GM21619 (cell line): ENCODE data around the gene DOLPP1.

Experiments
- ATAC-seq: cut with Tn5 transposase; IDR thresholded peaks from one replicate; pipeline ENCODE4 v1.9.1; 2021; ENCODE audit not compliant: unreplicated experiment

The DOLPP1 gene

DNA sequence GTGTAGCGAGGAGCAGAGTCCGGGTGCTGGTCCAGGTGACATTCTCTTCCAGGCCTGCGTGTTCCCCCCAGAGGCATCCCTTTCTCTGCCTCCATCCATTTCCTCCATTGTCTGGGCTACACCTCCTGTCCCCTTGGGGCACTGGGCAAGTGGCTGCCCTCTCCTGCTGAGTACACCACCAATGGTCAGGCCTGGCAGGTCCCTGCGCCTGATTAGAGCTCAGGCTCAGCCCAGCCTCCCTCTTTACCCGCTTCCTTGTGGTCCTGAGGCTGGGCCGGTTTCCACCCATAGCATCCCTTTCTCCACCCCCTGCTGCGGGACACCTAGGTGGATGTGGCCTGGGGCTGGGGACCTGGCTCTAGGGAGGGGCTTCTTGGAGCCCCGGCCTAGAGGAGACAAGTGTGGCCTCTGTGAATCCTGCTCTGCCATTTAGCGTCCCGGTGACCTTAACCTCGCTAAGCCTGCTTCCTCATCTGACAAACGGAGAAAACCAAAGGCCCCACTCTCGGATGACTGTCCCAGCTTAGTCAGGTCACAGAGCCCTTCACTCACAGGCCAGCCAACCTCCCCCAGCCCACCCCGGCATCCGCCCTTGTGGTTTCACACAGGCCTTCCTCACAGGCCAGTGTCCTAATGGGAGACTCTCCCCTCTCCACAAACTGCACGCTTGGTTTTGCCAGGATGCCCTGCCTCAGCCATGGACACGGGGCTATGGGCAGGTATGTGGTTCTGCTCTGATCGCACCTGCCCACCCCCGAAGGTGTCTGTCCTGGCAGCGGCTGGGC lies 12.9 kb downstream of the DOLPP1 start:
- ATAC-seq, result no peak

DNA sequence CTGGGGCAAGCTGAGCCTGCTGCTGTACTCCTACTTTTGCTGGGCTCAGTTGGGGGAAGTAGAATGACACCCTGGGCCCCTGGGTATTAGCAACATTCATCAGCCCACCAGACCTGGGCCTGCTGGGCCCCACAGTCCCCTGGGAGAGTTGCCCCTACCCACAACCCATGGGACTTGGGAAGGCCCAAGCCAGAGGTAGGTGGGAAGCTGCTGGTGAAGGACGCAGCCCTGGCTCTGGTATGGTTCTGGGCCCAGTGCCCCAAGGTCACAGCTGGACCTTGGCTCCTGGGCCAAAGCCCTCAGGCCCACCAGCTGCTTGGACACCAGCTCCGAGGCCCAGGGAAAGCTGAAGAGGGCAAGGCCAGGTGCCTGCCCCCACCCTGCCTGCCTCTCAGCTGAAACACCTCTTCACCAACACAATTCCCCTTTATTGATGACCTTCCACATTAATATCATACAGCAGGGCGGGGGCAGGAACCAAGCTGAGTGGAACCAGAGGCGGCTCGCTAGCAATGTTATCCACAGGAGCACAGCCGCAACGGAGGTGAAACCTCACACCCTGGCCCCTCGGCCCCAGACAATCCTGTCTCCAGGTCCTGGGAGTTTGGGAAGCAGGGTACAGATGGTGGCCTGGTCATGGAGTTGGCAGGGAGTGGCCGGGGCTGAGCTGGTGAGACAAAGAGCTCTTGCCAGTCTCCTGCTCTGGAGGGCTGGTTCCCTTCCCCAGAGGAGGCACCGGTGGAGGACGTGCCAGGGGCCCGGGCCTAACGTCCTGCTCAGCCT lies 13.7 kb downstream of the DOLPP1 start:
- no peak for ATAC-seq

DNA sequence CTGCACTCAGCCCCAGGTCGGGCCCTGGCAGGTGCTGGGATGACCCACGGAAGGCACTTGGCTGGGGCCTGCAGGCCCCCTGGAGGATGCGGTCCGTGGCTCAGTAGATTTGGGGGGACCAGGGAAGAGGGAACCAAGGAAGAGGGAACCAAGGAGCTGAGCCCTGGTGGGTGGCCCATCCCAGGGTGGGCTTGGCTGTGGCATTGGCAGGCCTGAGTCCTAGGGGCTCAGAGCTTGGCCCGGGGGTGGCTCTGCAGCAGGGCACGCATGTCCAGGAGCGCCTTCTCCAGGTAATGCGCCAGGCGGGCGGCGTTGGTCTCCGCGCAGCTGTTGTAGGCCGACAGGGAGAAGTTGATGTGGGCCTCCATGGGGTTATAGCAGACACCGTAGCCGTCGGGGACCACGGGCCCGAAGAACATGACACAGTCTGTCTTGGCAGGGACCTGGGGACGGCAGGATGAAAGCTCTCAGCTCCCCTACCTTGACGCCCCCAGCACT lies 14.3 kb downstream of the DOLPP1 start:
- no peak for ATAC-seq

DNA sequence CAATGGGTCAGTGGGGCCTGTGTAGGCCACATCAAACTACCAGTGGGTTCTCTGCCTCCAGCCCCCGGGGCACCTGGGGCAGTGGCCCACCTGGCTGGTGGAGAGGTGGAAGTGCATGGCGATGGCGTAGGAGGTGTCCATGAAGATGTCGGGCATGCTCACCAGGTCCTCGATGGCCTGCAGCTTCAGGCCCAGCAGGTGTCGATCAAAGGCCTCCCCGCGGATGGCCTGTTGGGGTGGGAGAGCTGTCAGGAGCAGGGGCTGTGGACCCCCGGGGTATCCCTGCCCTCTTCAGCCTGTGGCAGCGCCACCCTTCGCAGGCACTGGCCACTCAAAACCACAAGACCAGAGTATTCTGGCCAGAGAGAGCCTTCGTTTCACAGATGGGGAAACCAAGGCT lies 15.0 kb downstream of the DOLPP1 start:
- ATAC-seq, result no peak

DNA sequence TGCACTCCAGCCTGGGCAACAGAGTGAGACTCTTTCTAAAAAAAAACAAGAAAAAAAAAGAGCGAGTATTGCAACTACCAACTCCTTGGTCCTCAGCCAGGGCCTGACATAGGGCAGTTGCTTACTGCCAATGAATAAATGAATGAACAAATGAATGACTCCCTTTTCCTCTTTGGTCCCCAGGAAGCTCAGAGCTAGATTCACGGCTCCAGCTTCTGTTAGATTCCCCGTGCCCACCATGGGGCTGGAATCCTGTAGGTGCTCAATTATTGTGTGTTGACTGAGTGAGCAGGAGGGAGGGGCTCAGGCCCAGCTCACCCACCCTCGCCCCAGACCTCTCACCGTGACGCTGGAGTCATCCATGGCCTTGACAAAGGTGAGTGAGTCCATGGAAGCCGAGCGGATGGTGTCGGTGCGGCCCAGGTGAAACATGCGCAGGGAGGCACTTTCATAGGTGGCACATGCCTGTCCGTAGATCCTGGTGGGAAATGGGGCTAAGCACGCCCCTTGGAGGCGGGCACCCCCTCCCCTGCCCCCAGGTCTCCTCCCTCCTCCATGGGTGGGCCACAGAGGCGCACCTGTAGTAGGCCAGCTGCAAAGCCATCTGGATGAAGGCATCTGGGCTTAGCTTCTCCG lies 16.9 kb downstream of the DOLPP1 start:
- no peak for ATAC-seq

DNA sequence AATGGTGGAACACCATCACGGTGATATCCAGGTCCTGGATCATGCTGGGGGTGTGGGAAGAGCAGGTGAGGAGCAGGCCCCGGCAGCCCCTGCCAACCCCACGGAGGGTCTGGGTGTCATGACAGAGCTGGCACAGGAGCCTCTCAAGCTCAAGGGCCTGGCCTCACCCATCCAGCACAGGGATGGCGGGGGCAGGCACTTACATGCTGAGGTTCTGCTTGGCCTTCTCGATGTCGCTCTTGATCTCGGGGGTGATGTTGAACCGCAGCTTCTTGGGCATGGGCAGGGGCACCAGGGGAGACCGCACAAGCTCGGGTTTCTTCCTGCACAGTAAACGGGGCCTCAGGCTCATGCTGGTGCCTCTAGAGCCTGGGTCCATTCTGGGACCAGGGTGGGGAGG lies 17.4 kb downstream of the DOLPP1 start:
- no peak for ATAC-seq

DNA sequence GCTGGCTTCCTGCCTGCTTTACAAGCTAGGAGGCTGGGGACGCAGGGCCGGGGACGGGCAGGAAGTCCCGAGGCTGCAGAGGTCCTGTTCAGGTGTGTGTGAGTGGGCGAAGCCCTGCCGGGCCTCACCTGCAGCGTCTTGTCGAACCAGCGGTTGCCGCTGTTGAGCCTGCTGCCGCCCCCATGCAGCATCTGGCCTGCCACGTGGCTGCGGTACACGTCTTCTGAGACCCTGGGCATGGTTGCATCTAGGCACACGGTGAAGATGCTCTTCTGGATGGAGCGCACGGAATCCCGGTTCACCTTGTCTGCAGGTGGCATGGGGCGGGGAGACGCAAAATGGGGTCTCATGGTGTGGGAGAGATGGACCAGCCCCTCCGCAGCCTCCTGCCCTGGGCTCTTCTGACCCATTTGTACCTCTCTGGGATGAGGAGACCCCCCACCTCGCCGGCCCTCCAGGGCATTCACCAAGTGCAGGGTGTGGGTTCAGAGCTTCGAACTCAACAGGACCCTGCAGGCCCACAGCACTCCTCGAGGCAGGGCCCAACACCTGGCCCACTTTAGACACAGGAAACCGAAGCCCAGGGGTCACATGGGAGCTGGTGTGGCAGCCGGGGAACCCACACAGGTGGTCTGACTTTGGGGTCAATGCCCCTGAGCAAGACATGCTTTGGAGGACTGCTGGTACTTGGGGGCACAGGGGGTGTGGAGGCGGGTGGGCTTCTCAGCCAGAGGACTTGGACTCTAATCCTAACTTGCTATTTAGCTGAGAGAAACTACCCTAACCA lies 19.7 kb downstream of the DOLPP1 start:
- ATAC-seq, result no peak

DNA sequence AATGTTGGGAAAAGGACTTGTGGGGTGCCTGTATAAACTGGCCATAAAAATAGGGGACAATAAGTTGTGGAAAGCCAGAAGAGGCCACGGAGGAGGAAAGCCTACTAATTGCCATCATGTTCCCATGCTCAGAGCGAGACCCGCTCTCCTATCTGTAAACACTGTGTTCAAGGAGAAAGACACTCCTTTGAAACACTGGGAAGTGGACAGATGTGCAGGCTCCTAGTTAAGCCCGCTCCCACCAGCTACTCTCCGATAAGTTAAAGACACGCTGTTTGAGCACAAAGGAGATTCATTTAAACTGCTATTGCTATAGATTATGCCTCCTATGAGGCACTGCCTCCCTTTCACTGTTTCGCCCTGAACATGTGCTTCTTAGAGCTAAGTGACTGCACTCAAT lies 20.4 kb downstream of the DOLPP1 start:
- ATAC-seq, result no peak

DNA sequence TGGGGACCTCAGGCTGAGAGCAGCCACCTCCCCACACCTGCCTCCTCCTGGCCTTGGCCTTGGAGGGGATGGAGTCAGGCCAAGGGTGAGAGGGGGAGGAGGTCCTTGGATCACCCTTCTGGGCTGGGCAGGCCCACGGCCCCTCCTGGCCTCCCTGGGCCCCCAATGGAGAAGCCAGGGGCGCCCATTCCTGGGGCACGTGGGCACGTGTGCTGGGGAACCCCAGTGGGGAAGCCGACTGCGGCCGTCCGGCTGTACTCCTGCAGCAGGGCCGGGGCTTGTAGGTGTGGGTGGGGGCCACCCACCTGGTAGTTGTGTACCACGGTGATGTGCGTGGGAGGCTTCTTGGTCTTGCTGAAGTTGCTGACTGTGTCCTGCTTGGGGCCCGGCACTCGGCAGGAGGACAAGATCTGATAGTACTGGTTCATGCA lies 21.2 kb downstream of the DOLPP1 start:
- no peak for ATAC-seq

DNA sequence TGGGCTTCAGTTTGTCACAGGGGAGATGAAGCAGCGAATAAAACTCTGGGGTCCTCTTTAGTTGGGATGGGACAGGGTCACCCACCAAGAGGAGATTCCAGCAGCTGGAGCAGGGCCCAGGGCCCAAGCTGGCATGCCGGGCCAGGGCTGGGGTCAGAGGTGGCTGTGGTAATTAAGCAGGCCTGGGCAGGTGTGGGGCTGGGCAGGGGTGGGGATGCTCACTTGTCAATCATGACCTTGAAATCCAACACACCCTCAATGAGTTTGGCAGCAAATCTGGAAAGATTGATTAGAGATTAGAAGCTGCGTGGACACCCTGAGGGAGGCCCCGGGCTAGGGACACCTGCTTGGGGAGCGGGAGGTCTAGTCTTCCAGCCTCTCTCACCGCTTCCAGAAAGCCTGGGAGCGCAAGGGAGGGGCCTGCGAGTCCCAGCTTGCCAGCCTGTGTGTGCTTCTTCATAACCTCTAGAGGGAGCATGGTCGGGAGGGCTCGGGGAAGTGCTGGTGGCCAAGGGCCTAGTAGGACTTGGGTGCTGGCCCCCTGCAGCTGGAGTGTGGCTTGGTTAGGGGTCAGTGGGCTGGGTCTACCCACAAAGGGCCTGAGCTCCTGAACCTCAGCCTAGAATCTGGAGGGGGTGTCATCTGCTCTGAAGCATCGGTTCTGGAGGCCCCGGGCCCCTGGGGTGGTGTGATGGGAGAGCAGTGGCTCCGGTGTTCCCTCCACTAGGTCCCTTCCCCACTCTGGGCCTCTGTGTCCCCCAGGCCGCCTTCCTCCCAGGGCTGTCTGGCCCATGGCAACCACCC lies 22.1 kb downstream of the DOLPP1 start:
- no peak for ATAC-seq

DNA sequence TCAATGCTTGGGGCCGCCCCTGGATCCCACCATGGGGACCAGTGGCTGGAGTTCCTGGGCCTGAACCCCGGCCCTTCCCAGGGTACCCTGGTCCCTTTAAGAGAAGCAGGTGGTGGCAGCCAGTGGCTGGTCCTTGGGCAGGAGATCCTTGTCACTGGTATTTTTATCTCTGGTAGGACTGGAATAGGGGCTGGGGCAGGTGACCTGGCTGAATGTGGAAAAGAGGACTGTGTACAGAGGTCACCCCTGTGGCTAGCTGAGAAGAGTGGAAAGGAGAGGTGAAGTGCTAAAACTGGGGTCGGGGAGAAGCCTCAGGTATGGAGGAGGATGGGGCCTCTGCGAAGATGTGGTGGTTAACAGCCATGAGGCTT lies 22.7 kb downstream of the DOLPP1 start:
- ATAC-seq, result no peak

DNA sequence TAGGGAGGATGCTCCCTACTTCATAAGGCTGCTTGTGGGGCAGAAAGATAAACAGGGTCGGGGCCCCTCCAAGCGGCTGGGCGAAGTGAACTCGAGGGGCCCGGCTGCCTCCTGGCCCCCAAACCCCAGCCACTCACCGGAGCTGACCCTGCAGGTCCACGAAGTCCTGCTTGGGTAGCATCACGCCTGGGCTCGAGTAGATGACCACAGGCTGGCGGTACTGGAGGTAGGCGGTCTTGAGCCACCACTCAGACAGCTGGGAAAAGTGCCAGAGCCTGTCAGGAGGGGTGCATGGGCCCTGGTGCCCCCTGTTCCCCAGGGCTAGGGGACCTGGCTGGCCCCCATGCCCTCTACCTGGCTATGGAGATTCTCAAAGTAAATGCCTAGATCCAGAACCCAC lies 23.1 kb downstream of the DOLPP1 start:
- ATAC-seq, result no peak

DNA sequence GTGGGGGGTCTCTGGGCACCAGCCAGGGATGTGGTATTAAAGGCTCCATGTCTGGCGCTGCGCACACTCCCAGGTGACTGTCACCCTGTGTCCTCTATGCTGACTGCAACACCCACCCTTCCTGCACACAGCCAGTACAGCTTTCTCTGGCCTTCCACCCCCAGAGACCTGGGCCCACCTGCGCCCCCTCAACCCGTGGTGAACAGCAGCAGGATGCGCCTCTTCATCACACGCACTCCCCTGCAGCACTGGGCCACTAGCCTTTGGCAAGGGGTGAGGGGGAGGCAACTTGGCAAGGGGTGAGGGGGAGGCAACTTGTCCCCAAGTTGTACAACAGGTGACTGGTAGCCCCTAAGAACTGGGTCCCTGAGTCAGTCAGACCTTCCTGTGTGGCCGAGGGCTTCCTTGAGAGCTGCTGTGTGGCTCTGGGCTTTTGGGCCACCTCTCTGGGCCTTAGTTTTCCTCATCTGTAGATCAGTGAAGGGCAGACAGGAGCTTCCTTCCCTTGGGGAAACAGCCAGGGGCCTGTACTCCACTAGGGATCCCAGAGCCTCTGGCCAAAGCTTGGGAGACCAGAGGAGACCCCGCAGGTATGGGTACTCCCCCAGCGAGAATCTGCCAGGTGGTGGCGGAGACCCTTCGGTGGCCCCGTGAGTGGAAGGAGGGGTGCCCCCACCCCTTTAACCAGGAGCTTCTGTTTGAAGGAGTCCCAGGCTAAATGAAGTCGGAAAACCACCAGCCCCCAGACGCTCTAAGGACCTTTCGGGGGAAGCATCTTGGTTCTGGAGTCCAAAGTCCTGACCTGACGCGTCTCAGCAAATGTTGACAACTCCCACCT lies 25.2 kb downstream of the DOLPP1 start:
- no peak for ATAC-seq

DNA sequence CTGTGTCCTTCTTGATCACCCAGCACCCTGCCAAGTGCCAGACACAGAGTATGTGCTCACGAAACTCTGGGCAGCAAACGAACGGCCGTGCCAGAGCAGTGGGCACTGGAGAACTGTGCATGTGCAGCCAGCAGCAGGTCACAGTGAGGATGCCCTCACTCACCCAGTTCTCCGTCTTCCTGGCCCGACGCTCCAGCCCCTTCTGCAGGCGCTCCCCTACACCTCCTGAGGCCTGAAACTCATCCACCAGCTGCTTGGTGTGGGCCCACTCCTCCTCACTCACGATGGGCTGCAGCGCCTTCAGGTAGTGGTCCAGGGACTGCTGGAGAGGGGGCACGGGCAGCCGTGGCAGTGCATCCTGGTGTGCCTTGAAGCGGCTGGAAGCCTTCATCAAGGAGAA lies 26.7 kb downstream of the DOLPP1 start:
- no peak for ATAC-seq

DNA sequence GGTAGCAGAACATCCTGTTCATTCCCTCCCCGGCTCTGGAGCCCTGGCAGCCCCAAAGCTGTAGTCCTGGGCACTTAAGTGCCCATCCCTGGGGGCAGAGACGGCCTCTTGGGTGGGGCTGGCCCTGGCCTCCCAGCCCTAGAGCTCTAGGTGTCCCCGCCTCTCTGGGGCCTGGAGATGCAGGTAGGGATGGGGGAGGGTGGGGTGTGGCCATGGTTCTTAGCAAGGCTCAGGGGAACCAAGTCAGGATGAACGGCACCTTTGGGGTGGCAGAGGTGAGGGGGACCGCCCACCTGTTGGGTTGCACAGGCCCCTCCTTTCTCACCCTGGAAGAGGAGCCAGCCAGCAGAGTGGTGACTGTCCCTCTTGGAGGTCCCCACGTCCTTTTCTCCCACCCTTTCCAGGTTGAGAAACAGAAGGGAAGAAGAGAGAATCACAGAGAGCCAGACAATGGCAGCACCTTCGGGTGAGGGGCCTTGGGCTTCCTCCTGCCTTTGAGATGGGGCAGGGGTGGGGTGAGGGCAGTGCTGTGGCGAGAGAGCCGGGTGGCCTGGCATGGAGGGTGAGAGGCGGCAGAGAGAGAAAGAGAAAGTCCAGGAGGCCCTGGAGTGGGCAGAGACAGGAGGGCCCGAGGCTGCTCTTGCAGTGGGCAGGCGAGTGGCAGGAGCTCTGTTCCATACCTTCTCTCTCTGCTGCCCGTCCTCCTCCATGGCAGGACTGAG lies 27.3 kb downstream of the DOLPP1 start:
- no peak for ATAC-seq

DNA sequence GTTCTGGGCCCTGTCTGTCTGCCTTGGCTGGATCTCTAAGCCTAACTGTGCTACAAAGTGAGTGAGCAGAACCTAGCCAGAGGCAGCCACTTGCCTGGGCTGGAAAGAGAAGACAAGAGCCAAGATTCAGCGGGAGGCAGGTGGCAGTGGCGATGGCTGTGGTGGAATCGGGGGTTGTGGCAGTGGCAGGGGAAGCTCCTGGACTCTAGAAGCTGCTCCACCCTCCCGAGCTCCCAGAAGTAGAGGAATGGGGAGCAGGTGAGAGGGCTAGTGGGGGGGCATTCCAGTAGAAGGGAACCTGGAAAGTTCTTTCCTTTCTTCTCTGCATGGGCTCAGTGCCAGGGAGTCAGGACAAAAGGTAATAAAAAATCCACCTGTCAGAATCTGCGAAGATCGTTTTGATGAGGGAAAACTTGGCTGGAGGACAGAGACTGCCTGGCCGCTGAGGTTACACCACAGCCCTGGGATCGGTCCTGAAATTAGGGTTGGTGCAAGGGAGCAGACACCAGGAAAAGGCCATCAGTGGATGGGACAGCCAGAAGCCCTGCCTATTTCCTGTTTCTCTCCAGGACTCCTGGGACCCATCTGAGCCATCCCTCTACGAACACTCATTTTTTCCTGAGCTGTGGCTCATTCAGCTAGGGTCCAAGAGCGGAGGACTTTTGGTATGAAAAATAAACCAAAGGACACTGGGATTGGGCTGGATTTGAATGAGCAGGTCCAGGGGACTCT lies 28.1 kb downstream of the DOLPP1 start:
- no peak for ATAC-seq

DNA sequence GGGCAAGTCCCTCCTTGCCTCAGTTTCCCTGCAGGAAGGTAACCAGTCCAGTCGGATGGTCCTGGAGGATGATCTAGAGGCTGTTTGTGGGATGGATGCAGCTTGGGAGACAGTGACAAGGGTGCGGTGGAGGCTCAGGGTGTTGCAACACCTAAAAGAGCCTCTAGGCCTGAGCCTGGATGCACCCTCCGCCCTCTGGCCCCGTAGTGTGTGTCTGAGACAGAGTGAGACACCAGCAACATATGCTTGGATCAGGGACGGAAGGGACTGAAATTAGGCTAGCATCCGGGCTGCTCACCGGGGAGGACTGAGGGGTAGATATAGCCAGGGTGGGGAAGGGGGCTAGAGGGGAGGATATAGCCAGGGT lies 28.6 kb downstream of the DOLPP1 start:
- no peak for ATAC-seq
